OCI-LY7 (cell line): ENCODE results near the gene KIT. TPM values are rescaled to one million over a fixed set of nuclear protein-coding genes. Genes with fewer than 3 reads are reported as not detected.

Experiments used
- BruUV-seq: library from RNA; stranded (reverse); fragments of 400-500 nt; replicated peaks from 2 replicates; lab custom pipeline; 2021; lab: Mats Ljungman, UMichigan
- CTCF ChIA-PET: fragments of 300-600 bp; sonication (Branson Sonifier 250); formaldehyde crosslinking; loops from one replicate; lab custom pipeline; 2022; ENCODE audit warnings: antibody characterized with exemption; ENCODE audit not compliant: unreplicated experiment; lab: Charles Lee
- POLR2A ChIA-PET: fragments of 300-600 bp; sonication (Branson Sonifier 250); formaldehyde crosslinking; loops from one replicate; lab custom pipeline; 2022; ENCODE audit warnings: antibody characterized with exemption; lab: Charles Lee
- DNase-seq: peaks from one replicate; pipeline ENCODE4 v3.0.0-alpha.2; 2015; ENCODE audit warnings: low spot score
- H2AFZ ChIP-seq: fragments of 200-600 bp; sonication (generic), shearing (Covaris generic); 2 replicates; pipeline ENCODE4 v1.6.1; 2014; ENCODE audit warnings: mild to moderate bottlenecking, antibody characterized with exemption, low read length, moderate library complexity
- H3K27ac ChIP-seq: fragments of 200-600 bp; sonication (generic); 2 replicates; pipeline ENCODE4 v1.5.1; 2014; ENCODE audit warnings: mixed run types, low read depth, mild to moderate bottlenecking, moderate library complexity, low read length, inconsistent platforms; ENCODE audit not compliant: poor library complexity, severe bottlenecking
- H3K36me3 ChIP-seq: fragments of 200-600 bp; sonication (generic); 2 replicates; pipeline ENCODE4 v1.6.1; 2014; ENCODE audit warnings: mild to moderate bottlenecking, antibody characterized with exemption, low read length, moderate library complexity, mixed read lengths; ENCODE audit not compliant: insufficient read depth
- H3K4me1 ChIP-seq: fragments of 200-600 bp; sonication (generic); 2 replicates; pipeline ENCODE4 v1.5.1; 2014; ENCODE audit warnings: mild to moderate bottlenecking, low read length; ENCODE audit not compliant: insufficient read depth, poor library complexity, severe bottlenecking
- H3K4me2 ChIP-seq: fragments of 200-600 bp; sonication (generic); 2 replicates; pipeline ENCODE4 v1.6.1; 2014; ENCODE audit warnings: mild to moderate bottlenecking, low read length
- H3K4me3 ChIP-seq: fragments of 200-600 bp; sonication (generic); 2 replicates; pipeline ENCODE4 v1.5.1; 2014; ENCODE audit warnings: mild to moderate bottlenecking, low read depth, low read length; ENCODE audit not compliant: poor library complexity, severe bottlenecking
- H3K79me2 ChIP-seq: fragments of 200-600 bp; sonication (generic); 2 replicates; pipeline ENCODE4 v1.6.1; 2016; ENCODE audit warnings: low read depth, mild to moderate bottlenecking, low read length, moderate library complexity, mixed read lengths; ENCODE audit not compliant: insufficient read depth
- H3K9me2 ChIP-seq: fragments of 200-600 bp; sonication (generic); 2 replicates; pipeline ENCODE4 v1.6.1; 2016; ENCODE audit warnings: mild to moderate bottlenecking, low read length, mixed read lengths; ENCODE audit not compliant: insufficient read depth
- H3K9me3 ChIP-seq: fragments of 200-600 bp; sonication (generic); 2 replicates; pipeline ENCODE4 v1.6.1; 2014; ENCODE audit warnings: mild to moderate bottlenecking, mixed run types, low read length, mixed read lengths
- H4K20me1 ChIP-seq: fragments of 200-600 bp; sonication (generic); 2 replicates; pipeline ENCODE4 v1.6.1; 2014; ENCODE audit warnings: mild to moderate bottlenecking, antibody characterized with exemption, low read length, moderate library complexity, mixed read lengths; ENCODE audit not compliant: insufficient read depth
- CTCF ChIP-seq: fragments of 200-600 bp; sonication (generic); conservative IDR thresholded peaks from 2 replicates; pipeline ENCODE4 v1.5.1; 2014; ENCODE audit warnings: mild to moderate bottlenecking, antibody characterized with exemption, low read length, moderate library complexity, mixed read lengths
- EZH2phosphoT487 ChIP-seq: fragments of 200-600 bp; sonication (generic); IDR thresholded peaks from 2 replicates; pipeline ENCODE4 v1.6.1; 2018; ENCODE audit warnings: low read depth, borderline replicate concordance, mild to moderate bottlenecking, mixed run types, antibody characterized with exemption, low read length, moderate library complexity, mixed read lengths
- intact Hi-C: fragments of 100-400 bp; cut with micrococcal nuclease; formaldehyde crosslinking; loops from one replicate; pipeline ENCODE4 v1.10.0; 2022; ENCODE audit not compliant: unreplicated experiment
- total RNA-seq, 2 experiments: library from RNA; depleted of rRNA in 1 of 2; stranded (reverse); fragments of >200 nt in 1 of 2; shearing (Covaris generic) in 1 of 2; gene quantifications; 2 replicates each; pipeline ENCODE4 v1.2.3, GENCODE V29; 2014 to 2022

KIT gene
- total RNA-seq, 2 experiments from 2014 or later, result not detected

DNA sequence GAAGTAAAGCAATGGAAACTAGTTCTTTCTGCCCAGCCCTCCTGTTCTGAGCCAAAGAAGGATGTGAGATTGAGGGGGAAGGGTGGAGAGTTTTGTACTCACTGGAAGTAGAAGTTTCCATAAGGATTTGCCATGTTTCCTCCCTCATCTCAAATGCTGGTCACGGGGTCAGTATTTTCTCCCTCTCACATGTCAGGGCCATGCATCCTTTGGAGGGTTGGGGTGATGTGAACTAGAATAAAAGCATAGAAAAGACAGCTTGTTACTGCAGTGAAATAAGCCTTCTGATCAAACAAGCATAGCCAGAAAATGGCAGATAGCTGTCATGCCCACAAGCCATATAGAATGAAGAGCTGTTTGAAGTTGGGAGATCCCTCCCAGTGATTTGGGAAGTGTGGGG lies 79.7 kb downstream of the KIT start:
- CTCF ChIA-PET, result no interaction called here

GRCh38 chr4:54741202-54741601 lies 83.4 kb downstream of the KIT start:
- H3K4me3 ChIP-seq, result no peak overlapping the region
- no peaks in the 10 kb centered on the region for H3K4me1 ChIP-seq
- H4K20me1 ChIP-seq, result no peaks in the 10 kb centered on the region
- no peaks in the 10 kb centered on the region for H3K9me3 ChIP-seq
- no peaks in the 10 kb centered on the region for H3K9me2 ChIP-seq
- ChIA-PET POLR2A (interaction anchor here (0.5 kb wide), 1 partner anchor 27 kb away, joined by 4 read pairs; no protein-coding TSS in a partner anchor), CTCF (no interaction called here)
- BruUV-seq, result no TSS peak
- DNase-seq, result no peak
- H3K4me2 ChIP-seq, result no peak overlapping the region
- H3K27ac ChIP-seq, result no peak overlapping the region
- no peaks in the 10 kb centered on the region for H3K79me2 ChIP-seq
- H3K36me3 ChIP-seq, result no peaks in the 10 kb centered on the region
- no peak for TF ChIP-seq EZH2phosphoT487
- TF ChIP-seq CTCF, result no peak
- H2AFZ ChIP-seq, result no peak overlapping the region
- intact Hi-C loops, result no loop called here

More for the DNA sequence above, 79.7 kb downstream of the KIT start:
- no peak overlapping the region for H3K27ac ChIP-seq
- no peaks in the 10 kb centered on the region for H3K79me2 ChIP-seq
- no peak overlapping the region for H3K4me3 ChIP-seq
- no peak for DNase-seq
- H3K9me3 ChIP-seq, result no peaks in the 10 kb centered on the region
- no peaks in the 10 kb centered on the region for H3K4me1 ChIP-seq
- no peak overlapping the region for H2AFZ ChIP-seq
- TF ChIP-seq EZH2phosphoT487, result no peak
- TF ChIP-seq CTCF, result no peak
- no peak overlapping the region for H3K4me2 ChIP-seq
- no peaks in the 10 kb centered on the region for H3K36me3 ChIP-seq
- no peaks in the 10 kb centered on the region for H4K20me1 ChIP-seq
- intact Hi-C loops, result no loop called here
- POLR2A ChIA-PET, result interaction anchor here (0.6 to 0.7 kb wide), 2 partner anchors 36 to 113 kb away, joined by 3 to 4 read pairs; no protein-coding TSS in a partner anchor
- H3K9me2 ChIP-seq, result no peaks in the 10 kb centered on the region
- no TSS peak for BruUV-seq

DNA sequence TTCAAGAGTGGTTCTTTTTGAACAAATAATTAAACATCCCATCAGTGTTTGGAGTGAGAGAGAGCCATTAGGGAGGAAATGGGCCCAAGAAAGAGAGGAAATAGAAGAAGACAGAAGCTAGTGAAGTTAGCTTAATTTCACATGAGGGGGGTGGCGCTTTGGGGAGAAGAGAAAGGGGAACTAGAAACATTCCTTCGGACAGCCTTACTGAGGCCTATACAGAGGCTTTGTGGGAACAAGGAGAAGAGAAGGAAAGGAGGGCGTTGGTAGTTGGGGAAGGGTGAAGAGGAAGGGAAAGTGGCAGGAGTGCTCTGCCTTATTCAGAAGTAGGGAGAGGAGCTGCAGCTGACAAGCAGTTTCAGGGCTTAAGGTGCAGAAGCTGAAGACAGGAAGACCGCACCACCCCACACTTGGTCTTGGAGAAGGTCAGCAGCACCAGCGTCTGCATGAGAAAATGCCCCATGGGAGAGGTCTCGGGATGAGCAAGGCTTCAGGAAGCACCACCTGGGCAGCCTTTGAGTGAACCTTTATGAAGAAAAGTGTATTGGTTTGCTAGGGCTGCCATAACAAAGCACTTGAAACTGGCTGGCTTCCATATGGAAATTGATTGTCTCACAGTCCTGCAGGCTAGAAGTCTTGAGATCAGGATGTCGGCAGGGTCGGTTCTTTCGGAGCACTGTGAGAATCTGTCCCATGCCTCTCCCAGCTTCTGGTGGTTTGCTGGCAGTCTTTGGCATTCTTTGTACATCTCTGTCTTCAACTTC lies 85.1 kb downstream of the KIT start:
- ChIA-PET POLR2A (no interaction called here), CTCF (no interaction called here)
- H3K36me3 ChIP-seq, result no peaks in the 10 kb centered on the region
- no TSS peak for BruUV-seq
- H3K27ac ChIP-seq, result no peak overlapping the region
- no peaks in the 10 kb centered on the region for H3K9me3 ChIP-seq
- H3K4me2 ChIP-seq, result no peak overlapping the region
- intact Hi-C loops, result no loop called here
- H3K79me2 ChIP-seq, result no peaks in the 10 kb centered on the region
- H2AFZ ChIP-seq, result no peak overlapping the region
- no peaks in the 10 kb centered on the region for H3K9me2 ChIP-seq
- H3K4me3 ChIP-seq, result no peak overlapping the region
- DNase-seq, result no peak
- no peak for TF ChIP-seq EZH2phosphoT487
- no peak for TF ChIP-seq CTCF
- no peaks in the 10 kb centered on the region for H3K4me1 ChIP-seq
- no peaks in the 10 kb centered on the region for H4K20me1 ChIP-seq
